Stimulated activated CD4-positive, alpha-beta T cell treated with anti-CD3 and anti-CD28 coated beads, Interleukin-12 subunit alpha, Interleukin-12 subunit beta, amount 100 ng/mL, for 48 hours (primary cell): ENCODE results near the gene MAPK6.
A peak's percentile ranks its signal among the peaks of the same experiment; 100 is the strongest.

Experiments used
- DNase-seq, 3 donors: peaks; one replicate each; pipeline ENCODE4 v3.0.0-alpha.2; 2020; ENCODE audit warnings: low read depth in 2 of 3, low spot score in 1 of 3

The MAPK6 gene

DNA sequence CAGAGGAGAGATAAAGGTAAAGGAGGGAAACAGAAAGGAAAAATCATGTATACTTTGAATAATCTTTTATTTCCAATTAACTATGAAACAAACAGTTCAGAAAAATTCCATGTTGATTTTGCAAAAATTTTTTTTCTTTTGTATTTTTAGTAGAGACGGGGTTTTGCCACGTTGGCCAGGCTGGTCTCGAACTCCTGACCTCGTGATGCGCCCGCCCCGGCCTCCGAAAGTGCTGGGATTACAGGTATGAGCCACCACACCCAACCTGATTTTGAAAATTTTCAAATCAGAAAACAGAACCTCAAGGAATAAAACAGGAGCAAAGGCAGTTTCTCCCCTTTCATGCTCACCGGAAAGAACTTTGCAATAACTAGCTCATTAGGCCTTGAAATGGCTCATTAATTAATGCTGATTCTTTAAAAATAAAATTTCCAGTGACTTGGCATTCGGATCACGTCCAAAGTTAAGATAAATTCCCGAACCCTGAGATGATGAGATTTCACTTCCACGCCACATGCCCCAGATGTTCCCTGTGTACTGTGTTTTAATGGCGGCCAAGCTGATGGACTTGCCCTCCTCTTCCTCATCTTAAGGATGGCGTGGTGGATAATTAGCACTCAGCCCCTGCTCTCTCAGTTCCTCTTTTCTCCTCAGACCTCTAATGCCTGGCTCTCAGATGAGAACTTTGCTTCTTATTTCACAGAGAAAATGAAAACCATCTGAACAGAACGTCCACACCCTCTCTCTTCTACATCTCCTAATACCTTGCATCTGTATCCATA is 82.7 kb downstream of the MAPK6 start:
- no peak for DNase-seq

DNA sequence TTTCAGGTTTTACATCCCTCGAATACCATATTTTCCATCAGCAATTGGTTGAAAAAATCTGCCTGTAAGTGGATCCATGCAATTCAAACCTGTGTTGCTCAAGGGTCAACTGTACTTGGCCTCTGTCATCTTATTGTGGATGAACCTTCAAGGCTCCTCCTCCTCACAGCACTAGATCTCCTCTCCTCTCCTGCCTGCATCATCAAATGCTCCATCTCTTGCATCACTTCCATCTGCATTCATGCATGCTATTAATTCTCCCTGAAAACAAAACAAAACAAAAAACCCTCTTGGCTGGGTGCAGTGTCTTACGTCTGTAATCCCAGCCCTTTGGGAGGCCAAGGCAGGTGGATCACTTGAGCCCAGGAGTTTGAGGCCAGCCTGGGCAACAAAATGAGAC is 83.4 kb downstream of the MAPK6 start:
- no peak for DNase-seq

DNA sequence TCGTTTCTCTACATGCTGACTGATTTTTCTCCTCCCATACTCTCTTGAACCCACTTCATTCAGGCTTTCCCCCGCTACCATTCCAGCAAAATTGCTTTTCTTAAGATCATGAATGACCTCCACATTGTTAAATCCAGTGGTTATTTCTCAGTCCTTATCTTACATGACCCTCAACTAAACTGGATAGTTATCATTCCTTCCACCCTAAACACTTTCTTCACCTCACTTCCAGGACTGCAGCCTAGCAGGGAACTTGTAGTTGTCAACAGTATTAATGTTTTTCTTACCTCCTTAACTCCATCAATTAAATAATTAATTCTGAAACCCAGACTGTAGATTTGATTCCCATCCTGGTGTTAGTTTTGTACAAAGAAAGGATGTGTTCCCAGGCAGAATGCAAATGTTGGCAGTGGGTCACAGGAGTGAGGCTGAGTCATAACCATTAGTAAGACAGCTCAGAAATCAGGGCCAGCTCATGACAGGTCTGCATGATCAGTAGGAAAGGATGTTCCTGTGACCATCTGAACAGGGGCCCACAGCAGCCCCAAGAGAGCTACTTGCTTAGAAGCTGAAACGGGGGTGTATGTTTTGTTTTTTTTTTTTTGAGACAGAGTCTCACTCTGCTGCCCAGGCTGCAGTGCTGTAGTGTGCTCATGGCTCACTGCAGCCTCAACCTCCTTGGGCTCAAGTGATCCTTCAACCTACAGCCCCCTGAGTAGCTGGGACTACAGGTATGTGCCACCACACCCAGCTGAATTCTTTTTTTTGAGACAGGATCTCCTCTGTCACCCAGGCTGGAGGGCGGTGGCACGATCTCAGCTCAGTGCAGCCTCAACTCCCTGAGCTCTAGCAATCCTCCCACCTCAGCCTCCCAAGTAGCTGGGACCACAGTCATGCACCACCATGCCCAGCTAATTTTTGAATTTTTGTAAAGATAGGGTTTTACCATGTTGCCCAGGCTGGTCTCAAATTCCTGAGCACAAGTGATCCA is 84.5 kb downstream of the MAPK6 start:
- DNase-seq: no peak

GRCh38 chr15:52104532-52105004 is 85.5 kb downstream of the MAPK6 start:
- DNase-seq: no peak

- DNase-seq: no peak
Measured at GRCh38 chr15:52105846-52106245, 86.8 kb downstream of the MAPK6 start.

GRCh38 chr15:52106641-52107040 is 87.6 kb downstream of the MAPK6 start:
- no peak for DNase-seq

DNA sequence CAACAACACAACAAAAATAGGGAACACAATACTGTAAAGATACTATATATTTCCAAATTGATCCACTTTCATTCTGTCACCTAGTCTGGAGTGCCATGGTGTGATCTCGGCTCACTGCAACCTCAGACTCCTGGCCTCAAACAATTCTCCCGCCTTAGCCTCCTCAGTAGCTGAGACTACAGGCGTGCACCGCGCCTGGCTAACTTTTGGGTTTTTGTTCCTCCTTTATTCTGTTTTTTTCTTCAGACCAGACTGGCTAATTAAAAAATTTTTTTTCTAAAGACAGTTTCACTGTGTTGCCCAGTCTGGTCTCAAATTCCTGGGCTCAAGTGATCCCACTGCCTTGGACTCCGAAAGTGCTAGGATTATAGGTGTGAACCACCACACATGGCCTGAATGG is 88.2 kb downstream of the MAPK6 start:
- DNase-seq: no peak

DNA sequence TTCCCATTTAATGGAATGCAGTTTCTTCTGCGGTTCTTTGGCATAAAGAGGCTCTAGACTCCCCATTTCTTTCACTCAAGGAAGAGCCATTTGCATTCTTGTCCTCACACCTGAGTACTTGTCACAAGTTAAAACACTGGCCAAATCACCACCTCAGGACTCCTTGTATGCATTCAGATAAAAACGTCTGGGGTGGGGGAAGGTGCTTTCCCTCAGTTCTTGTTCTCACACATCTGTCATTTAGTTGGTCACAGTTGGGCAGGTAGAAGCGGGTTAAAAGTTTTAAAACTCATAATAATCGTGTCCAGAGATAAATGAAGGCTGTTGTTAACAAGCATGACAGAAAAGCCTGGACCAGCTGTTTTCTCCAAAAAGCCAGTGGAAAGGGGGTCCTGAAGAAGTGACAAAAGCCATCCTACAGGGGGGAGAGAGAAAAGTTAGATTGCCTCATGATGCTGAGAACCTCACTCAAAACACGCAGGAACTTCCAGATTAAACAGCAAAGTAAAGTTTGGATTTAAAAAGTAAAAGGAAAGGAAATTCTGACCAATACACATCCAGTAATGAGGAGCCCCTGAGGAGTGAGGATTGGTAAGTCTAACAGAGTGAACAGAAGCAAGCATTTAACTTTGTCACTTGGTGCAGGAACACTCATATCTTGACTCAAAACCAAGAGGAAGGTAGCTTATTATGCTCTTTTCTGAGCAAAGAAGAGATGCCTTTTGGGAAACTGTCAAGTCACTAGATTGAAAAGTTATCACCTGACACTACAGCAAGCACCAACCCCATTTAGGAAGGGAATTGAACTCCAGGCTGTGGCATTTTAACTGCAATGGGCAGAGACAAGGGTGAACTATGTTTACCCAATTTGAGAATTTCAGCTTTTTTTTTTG is 90.8 kb downstream of the MAPK6 start:
- no peak for DNase-seq

- DNase-seq: no peak
Measured at GRCh38 chr15:52111517-52112202, 92.6 kb downstream of the MAPK6 start.

DNA sequence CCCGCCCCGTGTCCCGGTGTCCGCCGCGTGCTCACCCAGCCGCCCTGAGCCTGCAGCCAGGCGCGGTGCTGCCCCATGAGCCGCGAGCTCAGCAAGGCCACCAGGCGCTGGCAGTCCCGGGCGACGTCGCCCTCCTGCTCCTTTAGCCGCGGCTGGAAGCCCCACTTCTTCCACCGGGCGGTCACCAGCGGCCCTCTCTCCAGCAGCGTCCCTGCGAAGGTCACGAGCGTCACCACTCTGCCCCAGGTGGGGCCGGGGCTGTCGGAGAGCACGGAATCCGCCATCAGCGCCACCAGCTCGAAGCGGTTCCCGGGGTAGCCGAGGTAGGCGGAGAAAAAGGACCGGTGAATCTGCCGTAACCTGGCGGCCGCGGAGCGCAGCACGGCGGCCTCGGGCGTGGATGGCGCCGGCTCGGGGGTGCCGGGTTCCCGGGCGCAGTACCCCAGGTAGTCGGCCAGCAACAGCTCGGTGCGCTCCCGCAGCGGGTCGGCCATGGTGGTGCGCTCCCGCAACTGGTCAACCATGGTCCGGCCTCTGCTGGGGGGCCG is 93.3 kb downstream of the MAPK6 start:
- DNase-seq: peak in 2 of 3 donors; percentile 16 to 24

- no peak for DNase-seq
Measured at GRCh38 chr15:52113235-52113634, 94.2 kb downstream of the MAPK6 start.

DNA sequence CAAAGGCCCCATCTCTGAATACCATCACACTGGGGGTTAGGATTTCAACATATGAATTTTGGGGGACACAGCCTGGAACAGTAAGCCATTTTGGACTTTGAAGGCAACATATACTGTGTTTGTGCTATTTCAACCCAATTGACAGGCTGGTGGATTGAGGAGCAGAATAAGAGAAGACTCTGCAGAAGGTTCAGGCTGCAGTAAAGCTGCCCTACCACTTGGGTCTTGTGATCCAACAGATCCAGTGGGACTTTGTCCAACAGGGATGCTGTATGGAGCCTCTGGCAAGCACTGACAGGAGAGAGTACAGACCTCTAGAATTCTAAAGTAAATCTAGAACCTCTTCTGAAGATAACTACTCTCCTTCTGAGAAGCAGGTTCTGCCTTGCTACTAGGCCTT is 94.7 kb downstream of the MAPK6 start:
- no peak for DNase-seq

DNA sequence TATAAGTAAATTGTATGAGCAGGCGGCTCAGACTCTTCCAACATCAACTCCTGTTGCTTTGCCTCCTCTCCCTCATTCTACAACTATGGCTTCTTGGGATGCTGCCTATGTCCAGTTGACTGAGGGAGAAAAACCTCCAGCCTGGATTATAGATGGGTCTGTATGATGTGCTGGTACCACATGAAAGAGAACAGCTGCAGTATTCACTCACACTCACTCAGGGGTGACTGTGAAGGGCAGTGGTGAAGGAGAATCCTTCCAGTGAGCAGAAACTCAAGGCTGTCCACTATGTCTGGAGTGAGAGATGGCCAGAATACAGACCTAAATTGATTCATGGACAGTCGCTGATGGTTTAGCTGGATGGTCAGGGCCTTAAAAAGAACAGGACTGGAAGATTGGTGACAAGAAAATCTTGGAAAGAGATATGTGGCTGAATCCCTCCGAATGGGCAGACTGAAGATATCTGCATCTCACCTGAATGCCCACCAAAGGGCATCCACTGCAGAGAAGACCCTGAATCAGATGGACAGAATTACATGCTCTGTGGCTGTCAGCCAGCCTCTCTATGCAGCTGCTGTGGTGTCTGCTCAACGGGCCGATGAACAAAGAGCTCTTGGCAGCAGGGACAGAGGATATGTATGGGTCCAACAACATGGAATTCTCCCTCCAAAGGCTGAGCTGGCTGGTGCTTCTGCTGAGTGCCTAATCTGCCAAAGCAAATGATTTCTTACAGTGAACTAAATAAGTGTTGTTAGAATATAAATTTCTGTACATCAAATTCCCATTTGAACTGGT is 95.4 kb downstream of the MAPK6 start:
- DNase-seq: no peak

DNA sequence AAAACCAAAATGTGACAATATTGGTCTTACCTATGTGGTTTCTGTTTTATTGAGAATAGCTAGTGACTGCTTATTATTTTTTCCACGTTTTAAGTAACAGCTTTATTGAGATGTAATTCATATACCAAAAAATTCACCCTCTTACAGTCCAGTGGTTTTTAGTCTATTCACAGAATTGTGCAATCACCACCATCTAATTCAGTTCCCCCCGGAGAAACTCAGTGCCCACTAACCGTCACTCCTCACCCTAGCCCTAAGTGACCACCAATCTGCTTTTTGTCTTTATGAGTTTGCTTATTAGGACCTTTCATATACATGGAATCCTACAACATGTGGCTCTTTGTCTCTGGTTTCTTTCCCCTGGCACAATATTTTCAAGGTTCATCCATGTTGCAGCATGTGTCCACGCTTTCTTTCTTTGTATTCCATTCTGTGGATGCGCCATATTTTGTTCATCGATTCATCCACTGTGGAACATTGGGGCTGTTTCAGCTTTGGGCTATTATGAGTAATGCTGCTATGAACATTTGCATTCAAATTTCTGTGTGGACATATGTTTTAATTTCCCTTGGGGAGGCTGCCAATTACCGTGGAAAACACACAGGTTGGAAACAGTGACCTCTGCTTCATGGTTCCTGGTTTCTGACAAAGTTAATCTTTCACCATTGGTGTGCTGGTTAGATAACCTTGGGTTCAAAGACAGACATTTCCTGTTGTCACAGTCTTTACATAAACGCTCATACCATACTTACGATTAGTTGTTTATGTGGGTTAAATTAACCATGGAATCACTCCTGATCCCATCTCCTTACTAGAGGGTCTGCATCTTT is 96.8 kb downstream of the MAPK6 start:
- DNase-seq: no peak
